ENCODE results near the gene ZNF829. TPM values are rescaled to one million over a fixed set of nuclear protein-coding genes. Genes with fewer than 3 reads are reported as not detected.
A peak's percentile ranks its signal among the peaks of the same experiment; 100 is the strongest.

Gene ZNF829
- total RNA-seq, 4 donors from 2014 or later: 3.3 to 6.5 (median 4.1) TPM

- DNase-seq (ENCODE audit: low spot score in 2 of 2): peak; percentile 80 to 90
- Histone ChIP-seq H3K9me3 (peaks cover 0 to 33% (median 4%) of the 10 kb centered on the region in 4 donors), H3K4me3 (peak within 1 kb of the TSS; percentile 48 to 85 (median 67)), H3K27ac (peak within 1 kb of the TSS; percentile 52 to 90 (median 74)), H3K36me3 (peaks cover 0 to 60% (median 12%) of the 10 kb centered on the region in 3 donors), H3K4me1 (peaks cover 0 to 26% (median 10%) of the 10 kb centered on the region in 4 donors), H3K27me3 (no peaks in the 10 kb centered on the region)
- peak in 1 of 2 donors; percentile 27 for TF ChIP-seq POLR2A (IDR thresholded peaks at IDR 0.05)
- peak in 1 of 2 donors; percentile 71 for TF ChIP-seq EP300 (IDR thresholded peaks at IDR 0.05)
- TF ChIP-seq, protein P1, sequence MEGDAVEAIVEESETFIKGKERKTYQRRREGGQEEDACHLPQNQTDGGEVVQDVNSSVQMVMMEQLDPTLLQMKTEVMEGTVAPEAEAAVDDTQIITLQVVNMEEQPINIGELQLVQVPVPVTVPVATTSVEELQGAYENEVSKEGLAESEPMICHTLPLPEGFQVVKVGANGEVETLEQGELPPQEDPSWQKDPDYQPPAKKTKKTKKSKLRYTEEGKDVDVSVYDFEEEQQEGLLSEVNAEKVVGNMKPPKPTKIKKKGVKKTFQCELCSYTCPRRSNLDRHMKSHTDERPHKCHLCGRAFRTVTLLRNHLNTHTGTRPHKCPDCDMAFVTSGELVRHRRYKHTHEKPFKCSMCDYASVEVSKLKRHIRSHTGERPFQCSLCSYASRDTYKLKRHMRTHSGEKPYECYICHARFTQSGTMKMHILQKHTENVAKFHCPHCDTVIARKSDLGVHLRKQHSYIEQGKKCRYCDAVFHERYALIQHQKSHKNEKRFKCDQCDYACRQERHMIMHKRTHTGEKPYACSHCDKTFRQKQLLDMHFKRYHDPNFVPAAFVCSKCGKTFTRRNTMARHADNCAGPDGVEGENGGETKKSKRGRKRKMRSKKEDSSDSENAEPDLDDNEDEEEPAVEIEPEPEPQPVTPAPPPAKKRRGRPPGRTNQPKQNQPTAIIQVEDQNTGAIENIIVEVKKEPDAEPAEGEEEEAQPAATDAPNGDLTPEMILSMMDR (IDR thresholded peaks at IDR 0.05): peak in 1 of 5 experiments; percentile 23
- 0% methylated on average over 36 to 42 of the region's 43 CpGs for WGBS, 2 donors
Observed at GRCh38 chr19:36850559-36851442, 65.3 kb downstream of the ZNF829 start, which contains the start of gene ZNF345. TSS of gene ZNF345 (plus strand) at chr19:36850876. CDS start at chr19:36876831, 25,955 bp downstream.

DNA sequence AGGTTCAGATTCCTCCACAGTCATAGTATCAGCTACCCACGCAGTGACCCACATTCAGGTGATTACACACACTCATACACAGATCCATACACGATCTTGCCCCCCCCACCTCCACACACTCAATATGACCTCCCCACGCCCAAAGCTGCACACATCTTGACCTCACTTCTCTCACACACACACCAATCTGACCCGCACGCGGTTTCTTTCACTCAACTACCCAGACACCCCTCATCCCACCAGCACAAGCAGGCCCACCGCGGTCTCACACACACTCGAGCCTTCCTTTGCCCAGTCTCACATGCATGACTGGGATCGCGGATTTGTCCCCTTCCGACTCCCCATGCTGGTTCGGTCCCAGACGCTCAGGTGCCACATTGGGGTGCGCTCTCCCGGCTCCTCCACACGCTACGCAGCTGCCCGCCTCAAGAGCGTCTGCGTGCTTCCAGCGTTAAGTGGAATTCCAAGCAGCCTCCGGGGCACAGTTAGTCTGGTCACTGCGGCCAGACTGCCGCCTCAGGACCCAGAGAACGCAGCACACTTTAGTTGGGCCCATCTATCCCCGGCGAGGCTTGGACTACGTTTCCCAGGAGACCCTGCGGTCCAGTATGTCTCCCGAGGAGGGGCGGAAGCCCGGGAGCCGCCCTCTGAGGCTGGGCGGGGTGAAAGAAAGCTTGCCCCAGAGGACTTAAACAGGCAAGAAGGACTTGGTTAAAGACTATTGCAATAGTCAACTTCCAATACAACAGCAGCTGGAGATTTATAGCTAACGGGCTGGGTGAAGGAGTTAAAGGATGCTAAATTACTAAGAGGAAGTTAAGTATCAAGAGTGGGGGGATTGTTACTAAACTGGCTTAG is 66.2 kb downstream of the ZNF829 start:
- peaks cover 0 to 27% (median 1%) of the 10 kb centered on the region in 4 donors for H3K9me3 ChIP-seq
- WGBS, 2 donors: 1% methylated on average over 35 to 36 of the region's 36 CpGs

DNA sequence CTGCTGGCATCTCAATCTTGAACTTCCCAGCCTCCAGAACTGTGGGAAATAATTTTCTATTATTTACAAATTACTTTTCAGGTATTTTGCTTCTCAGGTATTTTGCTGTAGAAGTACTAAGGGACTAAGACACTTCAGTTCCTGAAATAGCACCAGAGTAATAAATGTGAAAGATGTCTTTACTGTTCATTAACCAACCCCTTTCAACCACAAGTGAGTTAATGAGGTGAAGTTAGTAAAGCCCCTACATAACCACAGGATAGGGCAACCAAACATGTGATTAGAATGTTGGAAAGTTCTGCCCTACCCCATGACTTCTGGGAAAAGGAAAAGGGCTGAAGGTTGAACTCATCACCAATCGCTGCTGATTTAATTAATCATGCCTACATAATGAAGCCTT is 68.1 kb downstream of the ZNF829 start:
- Histone ChIP-seq H3K27ac (peak overlapping the region in 1 of 4 donors; percentile 71), H3K4me1 (peaks cover 0 to 26% (median 10%) of the 10 kb centered on the region in 4 donors), H3K36me3 (peaks cover 0 to 58% (median 0%) of the 10 kb centered on the region in 3 donors), H3K4me3 (no peak overlapping the region), H3K27me3 (no peaks in the 10 kb centered on the region), H3K9me3 (peaks cover 0 to 20% (median 0%) of the 10 kb centered on the region in 4 donors)
- 63 to 70% methylated on average over 1 of the region's 1 CpG for WGBS, 2 donors
- no peak for DNase-seq (ENCODE audit: low spot score in 2 of 2)
- TF ChIP-seq EP300 (IDR thresholded peaks at IDR 0.05): no peak
- TF ChIP-seq POLR2A (IDR thresholded peaks at IDR 0.05): no peak
- TF ChIP-seq, protein P1 (IDR thresholded peaks at IDR 0.05): no peak

More for the DNA sequence above, 66.2 kb downstream of the ZNF829 start:
- Histone ChIP-seq H3K4me3 (peak overlapping the region; percentile 48 to 85 (median 67)), H3K27me3 (no peaks in the 10 kb centered on the region), H3K36me3 (peaks cover 0 to 60% (median 5%) of the 10 kb centered on the region in 3 donors), H3K4me1 (peaks cover 0 to 26% (median 10%) of the 10 kb centered on the region in 4 donors), H3K27ac (peak overlapping the region; percentile 52 to 90 (median 74))
- peak in 1 of 2 donors; percentile 11 for TF ChIP-seq POLR2A (IDR thresholded peaks at IDR 0.05)
- TF ChIP-seq EP300 (IDR thresholded peaks at IDR 0.05): no peak
- TF ChIP-seq, protein P1 (IDR thresholded peaks at IDR 0.05): no peak
- DNase-seq (ENCODE audit: low spot score in 2 of 2): peak; percentile 73 to 87

GRCh38 chr19:36838784-36839324 is 77.2 kb downstream of the ZNF829 start:
- DNase-seq (ENCODE audit: low spot score in 2 of 2): no peak
- TF ChIP-seq, protein P1 (IDR thresholded peaks at IDR 0.05): no peak
- no peak for TF ChIP-seq POLR2A (IDR thresholded peaks at IDR 0.05)
- TF ChIP-seq EP300 (IDR thresholded peaks at IDR 0.05): no peak
- Histone ChIP-seq H3K9me3 (peaks cover 0 to 42% (median 14%) of the 10 kb centered on the region in 4 donors), H3K4me3 (peak overlapping the region; percentile 48 to 81 (median 62)), H3K27ac (peak overlapping the region in 3 of 4 donors; percentile 72 to 90 (median 81)), H3K36me3 (peaks cover 0 to 66% (median 0%) of the 10 kb centered on the region in 3 donors), H3K27me3 (no peaks in the 10 kb centered on the region), H3K4me1 (peaks cover 0 to 22% (median 2%) of the 10 kb centered on the region in 4 donors)
- 6 to 10% methylated on average over 12 of the region's 12 CpGs for WGBS, 2 donors

Small RNA genes within 50 kb of the gene (small RNA-seq; reads per million reads assigned to genes)
- gene RF00019: not detected

Other genes starting within 250 kb of the ZNF829 start
- gene ZNF461, start 249.5 kb downstream of the ZNF829 start, total RNA-seq: 10 to 100 TPM in 1 of 4 donors, 1 to 10 TPM in 3; 5.0 to 17.4 (median 6.6) TPM
- gene ZNF567, start 228.7 kb downstream of the ZNF829 start, total RNA-seq: 10 to 100 TPM in 1 of 4 donors, 1 to 10 TPM in 3; 6.7 to 12.7 (median 8.7) TPM
- 1 to 10 TPM; 2.4 to 3.3 (median 3.1) TPM for gene ZNF850, start 143.5 kb downstream of the ZNF829 start, total RNA-seq
- 10 to 100 TPM in 1 of 4 donors, 1 to 10 TPM in 3; 4.5 to 12.6 (median 7.9) TPM for gene ZNF790, start 77.9 kb downstream of the ZNF829 start, total RNA-seq
- gene ZNF345, start 65.4 kb downstream of the ZNF829 start, total RNA-seq: 10 to 100 TPM in 1 of 4 donors, 1 to 10 TPM in 3; 6.1 to 11.8 (median 7.3) TPM
- gene ZNF568, start within 50 bp of the ZNF829 start, total RNA-seq: 10 to 100 TPM in 3 of 4 donors, 1 to 10 TPM in 1; 8.7 to 23.7 (median 12.6) TPM
- 10 to 100 TPM in 2 of 4 donors, 1 to 10 TPM in 2; 8.7 to 13.5 (median 10.5) TPM for gene ZNF420, start 162.1 kb upstream of the ZNF829 start, total RNA-seq

All from tibial nerve (tissue), 4 donors.